HG03039 (cell line): ENCODE results near the gene ARFGEF3.
"Not testable (repeated sequence)": the region's sequence is repeated elsewhere in the genome, so short reads cannot be mapped to it uniquely, and the experiment has no call there.

Experiments
- ATAC-seq: cut with Tn5 transposase; IDR thresholded peaks from one replicate; pipeline ENCODE4 v1.9.1; 2021; ENCODE audit warnings: mild to moderate bottlenecking, moderate library complexity; ENCODE audit not compliant: unreplicated experiment

The ARFGEF3 gene

GRCh38 chr6:138341176-138341575 lies 179.4 kb downstream of the ARFGEF3 start:
- ATAC-seq = no peak

- no peak for ATAC-seq
Observed at GRCh38 chr6:138343112-138343511, 181.4 kb downstream of the ARFGEF3 start.

DNA sequence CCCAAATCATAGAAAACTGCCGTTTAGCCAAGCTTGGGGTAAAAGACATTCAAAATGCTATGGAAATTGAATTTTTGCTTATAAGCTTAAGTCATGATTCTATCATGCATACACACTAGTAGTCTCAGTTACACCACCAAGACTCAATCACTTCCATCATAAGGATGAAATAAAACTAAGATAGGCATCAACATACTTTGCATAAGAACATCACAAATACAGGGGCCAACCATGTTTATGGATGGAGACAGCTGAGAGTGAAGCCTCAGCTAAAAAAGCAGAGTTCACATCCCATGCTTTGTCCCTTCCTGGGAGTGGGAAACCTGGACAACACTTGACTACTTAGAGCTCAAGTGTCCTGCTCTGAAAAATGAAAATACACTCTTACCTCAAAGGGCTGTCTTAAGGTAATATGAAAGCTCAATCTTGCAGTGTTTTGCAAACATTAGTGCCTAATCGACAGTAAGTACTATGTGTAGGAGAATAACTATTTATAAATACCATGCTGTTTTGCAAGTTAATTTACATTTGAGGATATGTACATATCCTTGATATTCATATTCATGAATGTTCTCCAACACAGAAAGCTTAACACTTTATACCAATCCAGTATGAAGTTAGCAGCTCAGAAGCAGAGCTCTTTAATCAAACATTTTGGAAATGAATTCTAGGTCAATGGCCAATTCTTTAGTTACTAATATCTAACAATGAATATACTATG lies 184.0 kb downstream of the ARFGEF3 start:
- ATAC-seq = no peak

DNA sequence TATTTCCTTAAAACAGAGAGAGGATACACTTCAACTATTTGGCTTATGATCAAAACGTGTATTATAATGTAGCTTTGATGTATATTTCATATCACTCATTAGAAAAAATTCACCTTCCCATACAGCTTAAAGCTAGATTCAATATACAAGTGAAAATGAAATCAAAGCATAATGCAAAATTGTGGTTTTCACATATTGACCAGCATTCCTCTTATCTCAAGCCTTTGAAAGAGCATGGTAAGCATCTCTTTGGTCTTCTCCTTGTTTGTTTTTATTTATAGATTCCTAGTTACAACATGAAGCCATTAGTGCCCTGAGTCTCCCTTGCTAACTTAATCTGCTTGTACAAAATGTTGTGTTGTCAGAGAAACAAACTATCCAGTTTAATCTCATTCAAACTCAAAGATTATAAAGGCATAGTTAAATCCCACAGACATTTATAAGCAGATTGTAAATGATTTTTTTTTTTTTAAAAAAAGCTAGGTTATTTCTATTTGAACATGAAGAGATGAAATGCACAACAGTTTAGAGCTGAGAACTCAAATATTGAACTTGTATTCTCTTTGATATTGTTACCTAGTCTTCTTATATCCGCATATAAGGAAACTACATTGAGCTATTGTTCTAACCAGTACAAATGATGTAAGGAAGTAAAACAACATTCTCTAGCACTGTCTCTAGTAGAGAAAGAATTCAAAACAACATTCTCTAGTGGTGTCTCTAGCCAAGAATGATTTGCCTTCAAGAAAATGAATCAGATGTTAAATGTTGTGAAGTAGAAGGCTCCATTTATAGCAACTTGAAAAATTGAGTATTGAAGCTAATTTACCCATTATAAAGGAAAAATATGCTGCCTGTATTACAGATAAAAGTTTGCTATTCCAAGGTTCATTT lies 184.8 kb downstream of the ARFGEF3 start:
- ATAC-seq = no peak

GRCh38 chr6:138347864-138348263 lies 186.1 kb downstream of the ARFGEF3 start:
- no peak for ATAC-seq

GRCh38 chr6:138349891-138350290 lies 188.2 kb downstream of the ARFGEF3 start:
- ATAC-seq = no peak

- ATAC-seq = no peak
Observed at GRCh38 chr6:138357928-138358327, 196.2 kb downstream of the ARFGEF3 start.

GRCh38 chr6:138368684-138369083 lies 206.9 kb downstream of the ARFGEF3 start:
- not testable (repeated sequence) for ATAC-seq

DNA sequence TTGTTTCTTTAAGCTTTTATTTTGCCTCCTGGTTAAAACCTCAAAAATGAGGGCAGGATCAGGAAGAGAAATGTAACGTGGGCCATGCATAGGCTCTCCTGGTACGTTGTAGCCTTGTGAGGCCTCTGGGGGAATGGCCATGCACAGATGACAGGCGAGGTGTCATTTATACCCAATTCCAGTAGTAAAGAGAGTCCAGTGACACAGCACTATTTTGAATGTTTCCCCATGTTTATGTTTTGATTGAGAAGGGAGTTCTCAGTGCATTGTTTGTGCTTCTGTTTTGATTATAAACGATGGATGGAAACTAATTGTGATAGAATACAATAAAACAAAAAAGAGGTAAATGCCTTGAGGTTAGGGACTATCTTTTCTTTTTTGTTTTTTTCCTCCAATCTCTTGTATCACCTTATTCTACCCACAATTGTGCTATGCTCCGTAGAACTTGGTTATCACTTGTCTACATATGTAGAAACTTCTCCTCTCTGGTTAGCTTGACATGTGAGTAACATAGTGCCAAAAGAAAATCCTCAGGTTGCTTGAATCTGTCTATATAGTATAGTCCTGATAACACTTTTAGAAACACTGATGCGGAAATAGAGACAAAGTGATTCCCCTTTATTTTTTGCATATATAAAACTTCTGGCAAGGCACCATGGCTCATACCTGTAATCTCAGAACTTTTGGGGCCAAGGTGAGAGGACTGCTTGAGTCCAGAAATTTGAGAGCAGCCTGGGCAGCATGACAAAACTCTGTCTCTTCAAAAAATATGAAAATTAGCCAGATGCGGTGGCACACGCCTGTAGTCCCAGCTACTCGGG lies 209.1 kb downstream of the ARFGEF3 start:
- ATAC-seq = no peak

GRCh38 chr6:138371452-138371711 lies 209.6 kb downstream of the ARFGEF3 start:
- no peak for ATAC-seq

- ATAC-seq = no peak
Observed at GRCh38 chr6:138371720-138372119, 210.0 kb downstream of the ARFGEF3 start.

DNA sequence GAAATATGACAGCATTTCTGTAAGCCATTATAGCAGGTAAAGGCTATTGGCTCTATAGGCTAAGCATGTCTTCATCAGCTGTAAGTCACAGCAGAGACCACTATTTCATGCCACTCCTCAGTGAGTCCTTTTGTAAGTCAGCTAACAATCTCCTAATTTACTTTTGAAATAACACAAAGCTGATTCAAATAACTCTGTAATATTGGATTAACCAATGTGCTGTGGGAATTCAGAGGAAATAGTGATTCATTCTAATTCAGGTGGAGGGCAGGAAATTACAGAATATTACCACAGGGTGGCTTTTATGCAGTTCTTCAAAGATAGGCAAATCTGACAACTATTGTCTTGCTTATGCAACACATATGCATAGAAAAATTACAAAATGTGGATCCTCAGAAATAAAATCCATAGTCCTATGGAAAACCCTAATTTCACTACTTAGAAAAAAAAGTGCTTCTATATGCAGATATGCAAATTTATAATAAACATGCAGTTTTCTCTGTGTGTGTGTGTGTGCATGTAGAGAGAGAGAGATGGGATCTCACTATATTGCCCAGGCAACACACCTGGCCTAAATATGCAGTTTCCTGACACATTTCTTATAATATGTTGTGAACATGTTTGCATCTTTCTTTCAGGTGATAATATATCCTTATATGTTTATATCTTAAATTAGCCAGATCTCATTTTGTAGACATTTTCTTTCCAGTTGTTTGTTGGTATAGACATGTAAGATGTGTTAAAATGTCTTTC lies 211.1 kb downstream of the ARFGEF3 start:
- no peak for ATAC-seq

GRCh38 chr6:138374230-138374629 lies 212.5 kb downstream of the ARFGEF3 start:
- ATAC-seq = no peak

- ATAC-seq = no peak
Observed at GRCh38 chr6:138374815-138375214, 213.1 kb downstream of the ARFGEF3 start.

DNA sequence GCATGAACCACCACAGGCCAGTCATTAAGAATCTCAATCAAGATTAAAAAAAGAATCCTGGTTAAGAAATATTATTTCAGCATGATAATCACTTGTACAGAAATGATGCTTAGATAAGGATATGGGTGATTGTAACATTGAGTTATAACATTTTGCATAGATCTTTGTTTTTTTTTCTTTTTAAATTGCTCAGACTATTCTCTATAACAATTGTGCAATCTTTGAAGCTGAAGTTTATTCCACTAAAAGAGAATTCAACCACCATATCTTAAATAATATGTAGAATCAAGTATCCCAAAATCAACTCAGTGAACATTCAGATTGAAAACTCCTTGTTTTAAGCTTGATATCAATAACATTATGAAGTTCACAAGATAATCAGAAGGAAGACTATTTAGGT lies 215.3 kb downstream of the ARFGEF3 start:
- no peak for ATAC-seq

DNA sequence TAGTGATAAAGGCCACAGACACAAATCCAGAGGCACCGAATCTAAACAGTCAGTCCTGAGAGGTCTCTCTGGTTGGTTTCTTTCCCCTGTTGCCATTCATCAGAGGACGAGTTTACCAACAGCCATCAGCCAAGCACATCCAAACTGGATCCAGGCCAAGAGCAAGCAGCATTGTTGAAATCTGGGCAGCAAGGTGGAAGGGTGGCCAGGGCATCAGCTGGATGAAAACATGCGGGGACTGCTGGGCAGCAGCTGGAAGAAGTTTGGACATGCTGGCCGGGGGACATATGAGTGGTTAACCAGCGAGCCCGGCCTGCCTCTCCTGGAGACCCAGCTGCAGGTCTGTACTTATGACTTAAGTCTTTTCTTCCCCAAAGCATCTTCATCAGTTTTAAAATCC lies 216.1 kb downstream of the ARFGEF3 start, which contains the start of gene SMIM28:
TSS of gene SMIM28 (plus strand) at position 62 of the 400 bp plus-strand sequence. CDS start at position 230, 168 bp downstream.
- ATAC-seq = no peak

DNA sequence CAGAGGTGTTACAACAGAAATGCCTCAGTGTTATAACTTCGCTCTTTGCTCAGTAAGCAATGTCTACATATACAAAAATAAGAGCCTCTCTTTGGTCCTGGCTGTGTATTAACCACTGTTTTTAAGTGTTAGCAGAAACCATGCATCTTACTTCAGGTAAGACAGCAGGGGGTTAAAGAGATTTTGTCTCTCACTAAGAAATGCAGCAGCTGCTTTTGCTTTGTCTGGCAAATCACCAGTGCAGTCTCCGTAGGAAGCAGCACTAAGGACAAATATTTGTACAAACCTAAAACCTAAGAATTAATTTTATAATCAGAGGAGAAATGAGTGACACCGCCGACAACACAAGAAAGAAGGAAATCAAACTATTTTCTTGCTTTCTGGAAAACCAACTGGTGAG lies 216.7 kb downstream of the ARFGEF3 start:
- no peak for ATAC-seq

DNA sequence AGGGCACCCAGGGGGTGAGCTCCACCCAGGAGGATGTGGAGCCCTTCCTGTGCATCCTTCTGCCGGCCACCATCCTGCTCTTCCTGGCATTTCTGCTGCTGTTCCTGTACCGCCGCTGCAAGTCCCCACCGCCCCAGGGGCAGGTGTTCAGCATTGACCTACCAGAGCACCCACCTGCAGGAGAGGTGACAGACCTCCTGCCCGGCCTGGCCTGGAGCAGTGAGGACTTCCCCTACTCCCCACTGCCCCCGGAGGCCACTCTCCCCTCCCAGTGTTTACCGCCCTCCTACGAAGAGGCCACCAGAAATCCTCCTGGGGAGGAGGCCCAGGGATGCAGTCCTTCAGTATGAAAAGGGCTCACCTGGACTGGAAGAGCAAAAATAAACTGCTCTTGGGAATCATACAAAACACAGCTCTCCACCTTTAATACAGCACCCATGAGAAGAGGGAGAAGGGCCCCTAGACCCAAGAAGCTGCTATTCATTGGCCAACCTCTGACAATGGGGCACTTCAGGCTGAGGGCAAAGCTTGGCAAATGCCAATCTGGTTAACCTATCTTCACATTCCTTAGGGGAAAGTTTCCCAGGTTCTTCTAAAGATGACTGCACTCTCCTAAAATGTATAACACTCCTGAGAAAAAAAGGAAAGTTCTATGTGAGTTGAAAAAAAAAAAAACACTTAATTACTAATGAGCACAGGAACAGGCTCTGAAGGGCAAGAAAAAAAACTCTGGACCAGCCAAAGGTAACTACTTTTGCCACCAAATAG lies 220.9 kb downstream of the ARFGEF3 start:
- ATAC-seq = no peak

GRCh38 chr6:138383776-138384175 lies 222.0 kb downstream of the ARFGEF3 start:
- ATAC-seq = no peak

GRCh38 chr6:138386897-138387296 lies 225.2 kb downstream of the ARFGEF3 start:
- ATAC-seq = no peak
